Vagina (tissue), 2 donors: Measurements from ENCODE around the gene CLDN19.

Experiments used
- CTCF ChIP-seq, 3 experiments: fragments of 450-650 bp in 2 of 3; fragments of 200-600 bp in 1 of 3; sonication (generic) in 1 of 3; IDR thresholded peaks; one replicate each; pipeline ENCODE4 v1.5.1; 2017 to 2019; ENCODE audit warnings: antibody characterized with exemption in 3 of 3, mild to moderate bottlenecking in 2 of 3, moderate library complexity in 2 of 3
- POLR2A ChIP-seq, 2 donors: fragments of 450-650 bp; IDR thresholded peaks; one replicate each; pipeline ENCODE4 v1.6.1; 2017; ENCODE audit warnings: antibody characterized with exemption in 2 of 2, mild to moderate bottlenecking in 2 of 2, moderate library complexity in 2 of 2
- POLR2AphosphoS5 ChIP-seq, 2 donors: sonication (generic); formaldehyde crosslinking; IDR thresholded peaks; one replicate each; pipeline ENCODE4 v1.9.0; 2017; ENCODE audit warnings: antibody characterized with exemption in 2 of 2, mild to moderate bottlenecking in 2 of 2, low read depth in 1 of 2; ENCODE audit not compliant: insufficient read depth in 1 of 2

DNA sequence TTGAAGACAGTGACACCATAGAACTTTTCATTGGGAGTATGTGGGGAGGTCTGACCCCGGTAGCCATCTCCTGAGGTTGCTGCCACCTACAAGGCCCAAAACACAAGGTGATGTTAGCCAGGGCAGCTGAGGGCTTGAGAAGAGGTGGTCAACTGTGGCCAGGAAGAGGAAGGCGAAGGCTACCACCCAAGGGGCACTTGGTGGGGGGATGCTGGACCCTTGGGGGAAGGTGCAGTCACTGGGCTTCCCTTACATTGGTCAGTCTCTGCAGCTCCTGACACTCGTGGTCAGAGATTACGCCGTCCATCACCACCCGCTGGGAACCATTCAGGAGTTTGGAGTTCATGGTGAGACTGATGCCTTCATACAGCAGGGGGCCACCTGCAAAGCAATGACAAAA is 12.2 kb upstream of the CLDN19 start:
- TF ChIP-seq CTCF (IDR thresholded peaks at IDR 0.05) (no peak), POLR2A (IDR thresholded peaks at IDR 0.05) (no peak), POLR2AphosphoS5 (IDR thresholded peaks at IDR 0.05; ENCODE audit: insufficient read depth in 1 of 2, low read depth in 1 of 2) (no peak)
